Middle frontal gyrus (tissue), 1 donor: ENCODE data around the gene FYTTD1.
"Not testable (repeated sequence)": the region's sequence is repeated elsewhere in the genome, so short reads cannot be mapped to it uniquely, and the experiment has no call there.

Experiments used
- DNase-seq: peaks from one replicate; pipeline ENCODE4 v3.0.0-alpha.2; 2015; ENCODE audit warnings: low spot score; ENCODE audit errors: extremely low spot score

The FYTTD1 gene, protein sequence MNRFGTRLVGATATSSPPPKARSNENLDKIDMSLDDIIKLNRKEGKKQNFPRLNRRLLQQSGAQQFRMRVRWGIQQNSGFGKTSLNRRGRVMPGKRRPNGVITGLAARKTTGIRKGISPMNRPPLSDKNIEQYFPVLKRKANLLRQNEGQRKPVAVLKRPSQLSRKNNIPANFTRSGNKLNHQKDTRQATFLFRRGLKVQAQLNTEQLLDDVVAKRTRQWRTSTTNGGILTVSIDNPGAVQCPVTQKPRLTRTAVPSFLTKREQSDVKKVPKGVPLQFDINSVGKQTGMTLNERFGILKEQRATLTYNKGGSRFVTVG

DNA sequence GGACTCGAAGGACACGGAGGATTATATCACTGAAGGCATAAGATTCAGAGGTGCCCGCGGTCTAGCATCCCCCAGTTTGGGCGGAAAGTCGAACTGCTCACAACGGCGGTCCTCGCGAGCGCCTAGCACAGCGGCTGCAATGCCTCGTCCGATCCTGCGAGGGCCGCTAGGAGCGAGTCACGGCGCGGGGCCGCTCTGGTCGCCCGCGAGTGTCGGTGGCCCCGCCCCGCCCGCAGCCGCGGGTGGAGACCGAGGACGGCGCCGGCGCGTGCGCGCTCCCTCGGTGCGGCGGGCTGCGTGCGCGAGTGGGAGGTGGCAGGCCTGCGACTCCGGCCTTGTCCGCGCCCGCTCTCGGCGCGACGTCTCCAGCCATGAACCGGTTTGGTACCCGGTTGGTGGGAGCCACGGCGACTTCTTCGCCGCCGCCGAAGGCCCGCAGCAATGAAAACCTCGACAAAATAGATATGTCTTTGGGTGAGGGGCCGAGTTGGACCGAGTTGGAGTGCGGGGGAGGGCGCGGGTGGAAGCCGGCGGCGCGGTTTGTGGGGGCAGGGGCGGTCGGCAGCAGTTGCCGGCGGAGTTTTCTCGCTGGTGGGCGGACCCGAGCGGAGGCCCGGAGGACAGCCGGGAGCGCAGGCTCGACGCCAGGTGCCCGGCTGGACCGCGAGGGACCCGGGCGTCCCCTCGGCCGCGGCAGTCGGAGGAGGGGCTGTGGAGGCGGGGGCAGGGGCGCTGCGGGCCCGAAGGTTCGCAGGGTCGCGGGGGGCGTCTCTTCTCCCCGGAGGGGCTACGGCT, at the start of gene FYTTD1:
FYTTD1 (plus strand) TSS at position 283 of the 795 bp plus-strand sequence; CDS start at position 372, 89 bp downstream.
- DNase-seq = peak; percentile 93

DNA sequence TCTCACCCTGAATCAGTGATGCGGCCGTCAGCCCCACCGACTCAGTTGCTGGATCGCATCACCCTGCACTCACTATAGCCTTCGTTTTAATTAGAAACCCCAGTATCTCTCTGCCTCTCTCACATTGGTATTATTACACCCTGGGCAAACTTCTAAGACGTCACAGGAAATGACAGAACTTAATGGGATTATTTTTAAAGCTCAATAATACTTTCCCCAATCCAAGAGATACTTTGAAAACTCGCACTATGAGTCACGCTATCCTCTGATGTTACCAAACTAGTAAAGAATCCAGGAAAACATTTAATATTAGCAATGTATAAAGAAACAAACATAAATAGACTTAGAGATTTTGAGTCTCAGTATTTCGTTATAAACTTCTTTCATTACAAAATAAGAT, 49.6 kb upstream of the FYTTD1 start:
- DNase-seq = no peak

DNA sequence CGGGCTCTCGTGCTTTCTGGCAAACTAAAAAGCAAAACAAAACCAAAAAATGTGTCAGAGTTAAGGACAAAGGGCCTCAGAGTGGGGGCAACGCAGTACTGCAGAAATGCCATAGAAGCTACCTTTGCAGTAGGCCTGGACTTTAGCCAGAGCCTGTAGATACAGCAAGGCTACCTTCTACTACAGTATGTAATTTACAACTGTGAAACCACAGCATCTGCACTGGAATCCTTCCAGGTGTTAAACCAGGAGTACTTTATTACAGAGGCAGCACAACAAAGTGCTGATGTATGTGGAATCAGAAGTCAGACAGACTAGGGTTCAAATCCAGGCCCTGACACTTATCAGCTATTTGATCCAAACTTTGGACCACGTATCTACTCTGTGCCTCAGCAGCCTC, 47.8 kb upstream of the FYTTD1 start:
- DNase-seq = no peak

DNA sequence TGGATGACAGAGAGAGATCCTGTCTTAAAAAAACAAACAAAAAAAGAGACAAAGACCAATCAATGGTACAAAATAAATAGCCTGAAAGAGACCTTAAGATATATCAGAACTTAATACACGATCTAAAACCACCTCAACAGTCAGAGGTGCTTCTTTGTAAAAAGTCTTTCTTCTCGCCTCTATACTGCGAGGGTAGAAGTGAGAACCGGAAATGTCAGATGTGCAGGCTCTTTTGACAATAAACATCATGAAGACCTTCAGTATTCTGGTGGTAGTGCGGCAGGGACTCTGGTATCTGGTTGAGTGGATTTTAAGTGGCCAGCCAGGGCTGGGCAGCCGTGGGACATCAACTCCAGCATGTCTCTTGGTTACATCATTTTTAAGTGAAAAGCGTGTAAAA, 43.0 kb upstream of the FYTTD1 start:
- DNase-seq = no peak

DNA sequence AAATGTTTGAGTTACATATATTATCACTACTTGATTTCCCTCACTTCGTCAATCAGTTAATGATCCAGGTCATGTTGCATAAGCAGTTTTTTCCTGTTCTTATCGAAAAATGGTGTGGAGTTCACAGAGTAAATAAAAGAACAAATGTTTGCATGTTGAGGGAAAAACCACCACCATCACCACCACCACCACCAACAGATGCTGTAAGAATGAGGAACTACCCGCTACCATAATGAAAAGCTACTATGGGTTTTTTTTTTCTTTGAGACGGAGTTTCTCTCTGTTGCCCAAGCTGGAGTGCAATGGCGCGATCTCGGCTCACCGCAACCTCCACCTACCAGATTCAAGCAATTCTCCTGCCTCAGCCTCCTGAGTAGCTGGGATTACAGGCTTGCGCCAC, 40.5 kb upstream of the FYTTD1 start:
- no peak for DNase-seq

DNA sequence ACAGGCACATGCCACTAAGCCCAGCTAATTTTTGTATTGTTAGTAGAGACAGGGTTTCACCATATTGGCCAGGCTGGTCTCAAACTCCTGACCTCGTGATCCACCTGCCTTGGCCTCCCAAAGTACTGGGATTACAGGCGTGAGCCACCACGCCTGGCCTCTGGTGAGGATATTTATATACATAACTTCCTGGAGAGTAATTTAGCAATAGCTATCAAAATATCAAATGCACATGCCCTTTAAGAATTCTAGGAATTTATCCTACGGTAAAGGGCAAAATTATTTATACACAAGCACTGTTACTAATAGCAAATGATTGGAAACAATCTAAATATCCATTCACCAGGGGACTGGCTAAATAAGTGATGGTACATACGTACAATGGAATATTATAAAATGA, 38.7 kb upstream of the FYTTD1 start:
- not testable (repeated sequence) for DNase-seq

DNA sequence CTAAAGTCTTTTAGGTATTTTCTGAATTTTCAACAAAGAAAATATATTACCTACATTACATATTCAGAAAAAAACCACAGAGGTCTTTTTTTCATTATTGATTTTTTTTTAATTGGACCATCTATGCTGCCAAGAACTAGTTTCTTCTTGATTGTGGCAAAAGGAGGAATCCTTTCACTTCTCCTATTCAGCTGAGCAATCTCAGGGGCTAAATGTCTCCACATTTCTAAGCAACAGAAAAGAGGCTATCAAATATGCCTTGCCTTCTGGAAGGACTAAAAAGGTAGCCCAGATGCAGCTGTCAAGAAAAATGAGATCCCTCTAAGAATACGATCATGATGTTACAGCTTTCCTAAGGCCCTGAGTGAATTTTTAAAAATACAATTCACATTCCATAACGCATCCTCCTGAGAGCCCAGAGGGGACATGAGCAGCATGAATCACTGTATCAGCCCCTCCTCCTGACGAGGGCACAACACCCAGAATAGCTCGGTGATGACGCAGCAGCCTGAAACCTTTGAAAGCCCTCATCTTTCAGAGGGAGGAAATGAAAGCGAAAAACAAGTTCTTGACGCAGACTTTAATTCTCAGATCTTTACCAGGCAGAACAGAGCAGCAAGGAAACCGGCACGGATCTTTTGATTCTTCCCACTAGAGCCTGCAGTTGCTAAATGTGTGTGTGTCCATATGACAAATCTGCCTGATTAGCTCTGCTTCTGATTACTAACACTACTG, 37.5 kb upstream of the FYTTD1 start:
- peak; percentile 95 for DNase-seq

DNA sequence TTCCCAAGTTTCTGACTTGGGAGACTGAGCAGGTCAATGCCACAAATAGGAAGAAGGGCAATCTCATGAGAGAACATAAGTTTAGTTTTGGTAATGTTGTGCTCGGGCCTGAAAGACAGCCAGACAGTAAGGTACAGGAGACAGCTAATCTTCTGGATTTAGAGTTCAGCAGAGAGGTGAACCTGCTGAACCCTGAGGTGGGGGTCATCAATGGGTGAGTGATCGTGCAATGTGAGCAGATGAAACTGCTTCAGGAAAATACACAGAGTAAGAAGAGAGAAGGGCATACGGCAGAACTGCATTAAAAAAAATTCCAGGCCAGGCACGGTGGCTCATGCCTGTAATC, 36.2 kb upstream of the FYTTD1 start:
- no peak for DNase-seq

DNA sequence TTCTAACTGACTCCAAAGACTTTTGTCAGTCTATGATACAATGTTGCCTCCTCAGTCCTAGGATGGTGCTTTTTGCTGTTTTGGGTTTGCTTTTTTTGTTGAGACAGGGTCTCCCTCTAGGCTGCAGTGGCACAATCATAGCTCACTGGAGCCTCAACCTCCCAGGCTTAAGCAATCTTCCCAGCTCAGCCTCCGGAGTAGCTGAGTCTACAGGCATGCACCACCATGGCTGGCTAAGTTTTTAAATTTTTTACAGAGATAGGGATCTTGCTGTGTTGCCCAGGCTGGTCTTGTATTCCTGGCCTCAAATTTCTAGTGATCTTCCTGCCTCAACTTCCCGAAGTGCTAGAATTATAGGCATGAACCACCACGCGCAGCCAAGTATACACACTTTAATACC, 35.4 kb upstream of the FYTTD1 start:
- DNase-seq = no peak

DNA sequence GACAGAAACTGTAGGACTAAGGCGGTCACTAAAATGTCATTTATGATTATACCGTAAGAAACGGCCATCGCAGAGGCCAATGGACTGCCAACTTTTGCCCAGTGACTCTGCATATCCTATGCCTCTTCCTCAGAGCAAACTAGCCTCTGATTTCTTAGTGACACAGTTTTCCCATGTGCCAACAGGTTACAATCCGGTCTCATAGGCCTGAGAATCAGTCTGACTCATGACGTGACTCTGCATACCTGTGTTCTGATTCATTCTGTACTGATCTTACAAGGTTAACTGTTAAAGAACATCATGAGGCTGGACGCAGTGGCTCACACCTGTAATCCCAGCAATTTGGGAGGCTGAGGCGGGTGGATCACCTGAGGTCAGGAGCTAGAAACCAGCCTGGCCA, 30.8 kb upstream of the FYTTD1 start:
- no peak for DNase-seq

DNA sequence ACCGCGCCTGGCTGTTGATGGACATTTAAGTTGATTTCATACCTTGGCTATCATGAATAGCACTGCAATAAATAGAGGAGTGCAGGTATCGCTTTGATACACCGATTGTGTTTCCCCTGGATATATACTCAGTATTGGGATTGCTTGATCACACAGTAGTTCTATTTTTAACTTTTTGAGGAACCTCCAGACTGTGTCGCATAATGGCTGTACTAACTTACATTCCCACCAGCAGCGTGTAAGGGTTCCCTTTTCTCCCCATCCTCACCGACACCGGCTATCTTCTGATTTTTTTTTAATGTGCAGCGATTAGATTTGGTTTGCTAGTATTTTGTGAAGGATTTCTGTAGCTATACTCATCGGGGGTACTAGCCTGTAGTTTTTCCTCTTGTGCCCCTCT, 29.0 kb upstream of the FYTTD1 start:
- DNase-seq = no peak

DNA sequence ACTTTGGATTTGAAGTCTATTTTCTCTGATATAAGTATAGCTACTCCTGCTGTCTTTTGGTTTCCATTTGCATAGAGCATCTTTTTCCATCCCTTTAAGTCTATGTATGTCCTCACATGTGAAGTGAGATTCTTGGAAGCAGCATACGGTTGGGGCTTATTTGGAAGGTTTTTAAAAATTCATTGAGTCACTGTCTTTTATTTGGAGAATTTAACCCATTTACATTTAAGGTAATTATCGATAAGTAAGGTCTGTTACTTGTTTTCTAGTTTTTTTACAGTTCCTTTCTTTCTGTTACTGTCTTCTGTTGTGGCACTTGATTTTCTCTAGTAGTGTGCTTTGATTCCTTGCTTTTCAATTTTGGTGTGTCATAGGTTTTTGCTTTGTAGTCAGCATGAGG, 26.9 kb upstream of the FYTTD1 start:
- no peak for DNase-seq

DNA sequence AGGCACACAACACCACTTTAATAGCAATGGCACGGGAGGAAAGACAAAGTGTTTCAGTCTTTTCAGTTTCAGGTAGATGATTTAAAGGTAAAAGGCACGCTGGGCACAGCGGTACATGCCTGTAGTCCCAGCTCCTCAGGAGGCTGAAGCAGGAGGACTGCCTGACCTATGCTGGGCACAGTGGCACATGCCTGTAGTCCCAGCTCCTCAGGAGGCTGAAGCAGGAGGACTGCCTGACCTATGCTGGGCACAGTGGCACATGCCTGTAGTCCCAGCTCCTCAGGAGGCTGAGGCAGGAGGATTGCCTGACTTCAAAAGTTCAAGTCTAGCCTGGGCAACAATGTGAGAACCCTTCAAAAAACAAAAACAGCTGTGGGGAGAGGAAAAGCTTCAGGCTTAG, 21.8 kb upstream of the FYTTD1 start:
- not testable (repeated sequence) for DNase-seq

DNA sequence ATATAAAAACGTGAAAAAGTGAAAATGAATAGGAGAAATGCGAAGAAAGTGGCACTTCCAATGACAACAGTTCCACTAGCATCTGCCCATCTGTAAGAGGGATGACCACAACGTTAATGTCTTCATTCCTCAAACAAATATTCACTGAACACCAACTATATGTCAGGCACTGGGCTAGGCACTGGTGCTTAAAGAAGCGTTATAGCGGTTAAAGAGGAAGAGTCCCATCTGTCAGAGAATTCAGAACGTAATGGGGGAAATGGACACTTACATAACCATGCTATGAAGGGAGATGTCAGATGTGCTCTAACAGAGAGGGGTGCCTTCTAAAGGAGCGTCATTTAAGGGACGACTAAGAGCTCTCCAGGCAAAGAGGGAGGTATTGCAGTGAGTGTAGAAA, 21.2 kb upstream of the FYTTD1 start:
- DNase-seq = no peak

DNA sequence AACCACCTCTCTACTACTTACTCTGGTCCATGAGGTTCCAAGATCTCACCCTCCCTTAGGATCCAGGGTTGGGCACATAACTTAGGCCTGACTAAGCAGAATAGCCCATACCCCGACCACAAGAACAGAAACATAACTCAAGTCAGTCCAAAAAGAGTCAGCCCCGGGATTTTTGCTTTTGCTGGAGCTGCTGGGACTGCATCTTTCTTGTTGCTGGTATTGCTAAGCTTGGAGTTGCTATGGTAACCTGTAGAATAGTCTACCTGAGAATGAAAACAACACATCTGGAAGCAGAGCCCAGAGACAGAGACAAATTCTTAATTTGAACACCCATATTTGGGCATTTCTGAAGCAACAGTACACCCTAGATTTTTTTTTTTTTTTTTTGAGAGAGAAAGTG, 19.5 kb upstream of the FYTTD1 start:
- no peak for DNase-seq

DNA sequence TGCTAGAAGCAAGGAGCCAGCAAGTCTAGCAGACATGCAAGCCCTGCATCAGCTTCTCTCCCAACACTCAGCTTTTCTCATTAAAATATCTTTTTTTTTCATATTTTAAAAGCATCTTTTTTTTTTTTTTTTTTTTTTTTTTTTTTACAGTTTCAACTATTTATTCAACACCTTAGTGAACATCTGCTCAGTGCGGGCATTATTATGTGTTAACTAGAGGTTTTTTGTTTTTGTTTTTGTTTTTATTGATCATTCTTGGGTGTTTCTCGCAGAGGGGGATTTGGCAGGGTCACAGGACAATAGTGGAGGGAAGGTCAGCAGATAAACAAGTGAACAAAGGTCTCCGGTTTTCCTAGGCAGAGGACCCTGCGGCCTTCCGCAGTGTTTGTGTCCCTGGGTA, 18.9 kb upstream of the FYTTD1 start:
- DNase-seq = not testable (repeated sequence)

DNA sequence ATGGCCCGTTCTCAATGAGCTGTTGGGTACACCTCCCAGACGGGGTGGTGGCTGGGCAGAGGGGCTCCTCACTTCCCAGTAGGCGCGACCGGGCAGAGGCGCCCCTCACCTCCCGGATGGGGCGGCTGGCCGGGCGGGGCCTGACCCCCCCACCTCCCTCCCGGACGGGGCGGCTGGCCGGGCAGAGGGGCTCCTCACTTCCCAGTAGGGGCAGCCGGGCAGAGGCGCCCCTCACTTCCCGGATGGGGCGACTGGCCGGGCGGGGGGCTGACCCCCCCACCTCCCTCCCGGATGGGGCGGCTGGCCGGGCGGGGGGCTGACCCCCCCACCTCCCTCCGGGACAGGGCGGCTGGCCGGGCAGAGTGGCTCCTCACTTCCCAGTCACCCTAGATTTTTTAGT, 18.2 kb upstream of the FYTTD1 start:
- not testable (repeated sequence) for DNase-seq

DNA sequence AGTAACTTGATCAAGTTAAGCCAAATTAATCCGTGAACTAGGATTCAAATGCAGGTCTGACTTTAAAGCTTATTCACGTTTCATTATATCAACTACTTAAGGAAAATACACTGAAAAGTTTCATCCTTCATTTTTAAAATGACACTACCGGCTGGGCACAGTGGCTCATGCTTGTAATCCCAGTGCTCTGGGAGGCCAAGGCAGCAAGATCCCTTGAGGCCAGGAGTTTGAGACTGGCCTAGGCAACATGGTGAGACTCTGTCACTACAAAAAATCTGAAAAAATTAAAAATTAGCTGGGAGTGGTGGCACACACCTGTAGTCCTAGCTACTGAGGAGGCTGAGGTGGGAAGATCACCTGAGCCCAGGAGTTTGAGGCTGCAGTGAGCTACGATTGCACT, 16.6 kb upstream of the FYTTD1 start:
- no peak for DNase-seq

DNA sequence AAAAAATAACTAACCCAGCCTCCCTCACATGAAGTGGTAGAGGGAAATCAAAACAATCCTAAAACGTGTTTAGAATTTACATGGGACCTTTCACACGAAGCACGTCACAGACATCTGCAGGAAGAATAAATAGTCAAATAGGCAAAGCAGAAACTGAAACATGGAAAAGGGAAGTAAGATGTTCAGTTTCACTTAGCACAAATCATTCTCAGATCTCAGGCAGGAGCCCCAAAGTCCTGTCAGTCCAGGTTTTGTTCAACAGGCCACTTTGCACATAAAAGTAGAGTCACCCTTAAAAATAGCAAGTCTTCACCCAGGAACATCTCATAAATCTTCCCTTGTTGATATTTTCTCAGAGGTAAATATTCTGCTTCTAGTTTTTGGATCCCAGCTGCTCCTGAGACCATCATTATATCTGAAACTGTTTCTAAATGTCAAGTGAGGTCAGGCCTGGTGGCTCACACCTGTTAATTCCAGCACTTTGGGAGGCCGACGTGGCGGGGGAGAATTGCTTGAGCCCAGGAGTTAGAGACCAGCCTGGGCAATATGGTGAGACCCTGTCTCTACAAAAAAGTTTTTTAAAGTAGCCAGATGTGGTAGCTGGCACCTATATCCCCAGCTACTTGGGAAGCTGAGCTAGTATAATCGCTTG, 14.9 kb upstream of the FYTTD1 start:
- DNase-seq = no peak

DNA sequence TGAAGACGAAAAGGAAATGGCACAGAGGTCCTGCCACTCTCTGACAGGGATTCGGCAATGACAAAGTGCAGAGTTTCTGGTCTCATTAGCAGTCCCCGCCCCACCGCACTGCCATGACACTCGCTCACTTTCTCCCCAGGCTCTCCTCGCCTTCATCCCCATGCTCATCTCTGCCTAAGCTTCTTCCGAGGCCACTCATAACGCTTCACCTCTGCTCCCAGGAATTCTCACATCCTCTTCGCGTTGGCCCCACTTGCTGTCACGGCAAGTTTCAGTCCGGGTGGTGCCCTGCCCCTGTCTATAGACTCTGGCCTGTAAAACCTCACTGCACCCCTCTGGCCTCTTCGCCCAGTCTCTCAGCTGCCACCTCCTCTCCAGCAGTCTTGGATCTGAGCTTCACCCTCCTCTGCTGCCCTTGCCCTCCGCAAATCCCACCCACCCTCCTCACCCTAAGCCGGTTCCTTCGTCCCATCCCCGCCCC, 13.6 kb upstream of the FYTTD1 start:
- DNase-seq = no peak

DNA sequence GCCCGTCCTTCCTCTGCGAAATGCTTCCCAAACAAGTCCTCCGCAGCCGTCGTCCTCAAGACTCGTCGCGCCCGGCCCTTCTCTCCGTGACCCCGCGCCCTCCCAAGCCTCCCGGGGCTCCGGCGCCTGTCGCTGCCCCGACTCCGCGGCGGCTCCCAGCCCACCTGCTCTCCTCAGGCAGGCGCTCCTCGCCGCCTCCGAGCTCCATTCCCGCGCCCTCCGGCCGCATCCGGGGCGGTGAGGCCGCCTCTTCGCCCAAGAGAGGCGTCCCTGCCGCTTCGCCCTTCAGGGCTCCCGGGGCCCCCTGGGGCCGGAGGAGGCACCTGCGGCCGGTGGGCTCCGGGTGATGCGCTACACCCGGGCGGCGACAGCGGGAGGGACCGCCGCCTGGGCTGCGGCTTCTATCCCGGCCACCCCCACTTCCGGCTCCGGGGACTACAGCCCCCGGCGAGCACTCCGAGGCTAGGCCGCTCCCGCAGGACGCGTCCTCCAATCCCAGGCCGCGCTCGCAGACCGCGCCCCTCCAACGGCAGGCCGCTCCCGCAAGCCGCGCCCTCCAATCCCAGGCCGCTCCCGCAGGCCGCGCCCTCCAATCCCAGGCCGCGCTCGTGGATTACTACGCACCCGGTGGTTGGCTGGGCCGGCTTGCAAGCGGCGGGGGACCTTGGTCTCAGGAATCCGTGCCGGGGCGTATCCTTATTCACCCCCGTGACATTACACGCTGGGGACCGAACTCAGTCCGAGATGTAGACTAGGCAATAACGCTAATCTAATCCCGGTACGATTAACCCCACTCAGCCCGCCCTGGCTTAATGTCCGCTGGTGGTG, 13.0 kb upstream of the FYTTD1 start, which contains the start of gene RUBCN:
RUBCN (minus strand) TSS at position 414 of the 828 bp plus-strand sequence; CDS start at position 229, 185 bp downstream.
- peak; percentile 96 for DNase-seq
